Loucy (cell line): Measurements from ENCODE around the gene MTRF1L.
A peak's percentile ranks its signal among the peaks of the same experiment; 100 is the strongest.

ENCODE experiments used
- H2AFZ ChIP-seq: fragments of 200-600 bp; sonication (generic); 2 replicates; pipeline ENCODE4 v1.6.0; 2016; ENCODE audit warnings: antibody characterized with exemption, mild to moderate bottlenecking, low read length, moderate library complexity
- H3F3A ChIP-seq: fragments of 200-600 bp; 2 replicates; pipeline ENCODE4 v1.6.0; 2016; ENCODE audit warnings: antibody characterized with exemption, low read depth, mild to moderate bottlenecking
- H3K27me3 ChIP-seq: fragments of 200-600 bp; sonication (generic); 2 replicates; pipeline ENCODE4 v1.6.1; 2014; ENCODE audit warnings: low read length, mild to moderate bottlenecking; ENCODE audit not compliant: insufficient read depth, poor library complexity, severe bottlenecking
- H3K36me3 ChIP-seq: fragments of 200-600 bp; sonication (generic); 2 replicates; pipeline ENCODE4 v1.6.1; 2016; ENCODE audit warnings: low read length; ENCODE audit not compliant: insufficient read depth
- H3K4me1 ChIP-seq: fragments of 200-600 bp; sonication (generic); 2 replicates; pipeline ENCODE4 v1.5.1; 2014; ENCODE audit warnings: low read length, mild to moderate bottlenecking; ENCODE audit not compliant: insufficient read depth, poor library complexity, severe bottlenecking
- H3K4me2 ChIP-seq: fragments of 200-600 bp; sonication (generic); 2 replicates; pipeline ENCODE4 v1.6.0; 2014; ENCODE audit warnings: antibody characterized with exemption, low read length, low read depth, mild to moderate bottlenecking; ENCODE audit not compliant: poor library complexity, severe bottlenecking
- H3K4me3 ChIP-seq: fragments of 200-600 bp; sonication (generic); 2 replicates; pipeline ENCODE4 v1.5.1; 2014; ENCODE audit warnings: low read length, mild to moderate bottlenecking, mixed read lengths; ENCODE audit not compliant: poor library complexity, severe bottlenecking
- H3K79me2 ChIP-seq: fragments of 200-600 bp; sonication (generic); 2 replicates; pipeline ENCODE4 v1.6.1; 2014; ENCODE audit warnings: low read length; ENCODE audit not compliant: insufficient read depth
- H3K9ac ChIP-seq: fragments of 200-600 bp; sonication (generic); 2 replicates; pipeline ENCODE4 v1.6.0; 2014; ENCODE audit warnings: mild to moderate bottlenecking, low read depth, low read length, moderate library complexity; ENCODE audit not compliant: poor library complexity, severe bottlenecking
- H3K9me2 ChIP-seq: fragments of 200-600 bp; sonication (generic); replicated peaks from 2 replicates; pipeline ENCODE4 v1.6.1; 2016; ENCODE audit warnings: low read depth, low read length, mixed read lengths
- H3K9me3 ChIP-seq: fragments of 200-600 bp; sonication (generic); 2 replicates; pipeline ENCODE4 v1.6.1; 2014; ENCODE audit warnings: mild to moderate bottlenecking, antibody characterized with exemption, low read length, low read depth; ENCODE audit not compliant: insufficient read depth
- H4K20me1 ChIP-seq: fragments of 200-600 bp; sonication (generic); 2 replicates; pipeline ENCODE4 v1.6.0; 2014; ENCODE audit warnings: antibody characterized with exemption, low read length, mild to moderate bottlenecking; ENCODE audit not compliant: insufficient read depth, poor library complexity, severe bottlenecking
- EZH2phosphoT487 ChIP-seq: fragments of 200-600 bp; IDR thresholded peaks from 2 replicates; pipeline ENCODE4 v1.6.1; 2018; ENCODE audit warnings: antibody characterized with exemption, mild to moderate bottlenecking, moderate library complexity, borderline replicate concordance
- TF ChIP-seq, protein P1 (sequence below): fragments of 200-600 bp; sonication (generic); conservative IDR thresholded peaks from 2 replicates; pipeline ENCODE4 v1.5.1; 2014; ENCODE audit warnings: mild to moderate bottlenecking, antibody characterized with exemption, low read length

The MTRF1L gene

DNA sequence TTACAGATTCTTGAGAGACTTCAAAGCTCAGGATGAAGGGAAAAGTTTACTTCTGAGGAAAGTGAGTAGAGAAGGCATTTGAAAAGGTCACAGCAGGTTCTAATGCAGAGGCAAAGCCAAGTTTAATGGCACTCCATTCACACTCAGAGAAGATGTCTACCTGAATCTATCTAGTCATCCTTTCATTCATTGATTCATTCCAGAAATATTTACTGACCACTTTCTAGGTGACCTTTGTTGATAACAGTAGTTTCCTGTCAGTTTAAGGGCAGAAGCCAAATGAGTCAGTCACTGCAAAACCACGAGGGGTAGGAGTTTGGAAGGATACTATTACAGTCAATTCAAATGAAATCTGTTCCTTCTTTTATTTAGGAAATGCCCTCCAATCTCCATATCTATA is 50.5 kb downstream of the MTRF1L start:
- Histone ChIP-seq H3K27me3 (no peaks in the 10 kb centered on the region), H3K36me3 (no peaks in the 10 kb centered on the region), H3K9me2 (no peaks in the 10 kb centered on the region), H3K79me2 (no peaks in the 10 kb centered on the region), H3K4me1 (peaks cover 6% of the 10 kb centered on the region), H3K4me3 (no peak overlapping the region), H3K9ac (no peak overlapping the region), H2AFZ (no peak overlapping the region), H3K4me2 (no peak overlapping the region), H3K9me3 (no peaks in the 10 kb centered on the region), H4K20me1 (no peaks in the 10 kb centered on the region), H3F3A (no peaks in the 10 kb centered on the region)
- TF ChIP-seq, protein P1, sequence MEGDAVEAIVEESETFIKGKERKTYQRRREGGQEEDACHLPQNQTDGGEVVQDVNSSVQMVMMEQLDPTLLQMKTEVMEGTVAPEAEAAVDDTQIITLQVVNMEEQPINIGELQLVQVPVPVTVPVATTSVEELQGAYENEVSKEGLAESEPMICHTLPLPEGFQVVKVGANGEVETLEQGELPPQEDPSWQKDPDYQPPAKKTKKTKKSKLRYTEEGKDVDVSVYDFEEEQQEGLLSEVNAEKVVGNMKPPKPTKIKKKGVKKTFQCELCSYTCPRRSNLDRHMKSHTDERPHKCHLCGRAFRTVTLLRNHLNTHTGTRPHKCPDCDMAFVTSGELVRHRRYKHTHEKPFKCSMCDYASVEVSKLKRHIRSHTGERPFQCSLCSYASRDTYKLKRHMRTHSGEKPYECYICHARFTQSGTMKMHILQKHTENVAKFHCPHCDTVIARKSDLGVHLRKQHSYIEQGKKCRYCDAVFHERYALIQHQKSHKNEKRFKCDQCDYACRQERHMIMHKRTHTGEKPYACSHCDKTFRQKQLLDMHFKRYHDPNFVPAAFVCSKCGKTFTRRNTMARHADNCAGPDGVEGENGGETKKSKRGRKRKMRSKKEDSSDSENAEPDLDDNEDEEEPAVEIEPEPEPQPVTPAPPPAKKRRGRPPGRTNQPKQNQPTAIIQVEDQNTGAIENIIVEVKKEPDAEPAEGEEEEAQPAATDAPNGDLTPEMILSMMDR, result no peak
- TF ChIP-seq EZH2phosphoT487, result no peak

GRCh38 chr6:152950240-152950639 is 52.3 kb downstream of the MTRF1L start:
- Histone ChIP-seq H3K9me2 (no peaks in the 10 kb centered on the region), H4K20me1 (no peaks in the 10 kb centered on the region), H3K4me2 (no peak overlapping the region), H3K4me3 (no peak overlapping the region), H3K4me1 (peaks cover 6% of the 10 kb centered on the region), H3K9me3 (no peaks in the 10 kb centered on the region), H3K9ac (no peak overlapping the region), H3K79me2 (no peaks in the 10 kb centered on the region), H3K27me3 (no peaks in the 10 kb centered on the region), H2AFZ (no peak overlapping the region), H3F3A (no peaks in the 10 kb centered on the region), H3K36me3 (no peaks in the 10 kb centered on the region)
- TF ChIP-seq, protein P1, result no peak
- no peak for TF ChIP-seq EZH2phosphoT487

DNA sequence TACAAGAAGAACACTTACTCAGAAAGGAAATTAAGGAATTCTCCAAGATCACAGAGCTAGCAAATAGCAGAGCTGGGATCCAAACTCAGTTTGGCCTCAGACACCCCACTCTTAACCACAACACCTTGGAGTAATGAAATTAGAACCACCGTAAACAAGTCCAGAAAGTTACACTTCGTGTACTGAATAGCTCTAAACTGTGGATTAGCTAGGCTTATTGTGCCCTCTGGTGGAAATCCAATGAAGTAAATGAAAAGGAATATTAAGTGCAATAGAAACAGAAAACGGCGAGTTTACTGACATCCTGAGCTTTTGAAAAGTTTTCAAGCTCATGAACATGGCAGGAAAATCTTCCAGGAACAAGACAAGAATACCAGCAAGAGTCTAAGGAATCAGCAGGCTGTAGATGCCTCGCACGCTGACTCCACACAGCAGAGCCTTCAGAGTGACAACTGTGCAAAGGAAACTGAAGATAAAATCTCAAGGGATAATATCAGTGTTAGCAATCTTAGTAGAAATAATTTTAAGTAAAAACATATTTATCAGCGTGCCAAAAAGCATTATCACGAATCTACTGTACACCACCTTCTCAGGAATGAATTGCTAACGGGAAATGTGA is 54.2 kb downstream of the MTRF1L start:
- Histone ChIP-seq H2AFZ (peak overlapping the region; percentile 87), H3K4me2 (peak overlapping the region; percentile 62), H3K4me1 (peaks cover 6% of the 10 kb centered on the region), H3F3A (no peaks in the 10 kb centered on the region), H3K79me2 (no peaks in the 10 kb centered on the region), H3K9ac (no peak overlapping the region), H3K9me3 (no peaks in the 10 kb centered on the region), H4K20me1 (no peaks in the 10 kb centered on the region), H3K27me3 (no peaks in the 10 kb centered on the region), H3K4me3 (peak overlapping the region; percentile 57), H3K9me2 (no peaks in the 10 kb centered on the region), H3K36me3 (no peaks in the 10 kb centered on the region)
- TF ChIP-seq EZH2phosphoT487, result no peak
- TF ChIP-seq, protein P1, result peak; percentile 94
